Fibroblast of lung (primary cell): ENCODE data around the gene GALNT17.

Experiments used
- CTCF ChIP-seq, 2 donors: IDR thresholded peaks in 1 of 2; conservative IDR thresholded peaks in 1 of 2; 1 replicate in 1 of 2; 2 replicates in 1 of 2; pipeline ENCODE4 v1.5.1; 2011 to 2012; ENCODE audit warnings: low read length in 2 of 2, control low read depth in 1 of 2, inconsistent platforms in 1 of 2, low read depth in 1 of 2, mild to moderate bottlenecking in 1 of 2
- EZH2 ChIP-seq: IDR thresholded peaks from 2 replicates; pipeline ENCODE4 v1.5.1; 2012; ENCODE audit warnings: low read length, control low read depth, mild to moderate bottlenecking; ENCODE audit errors: missing control alignments

- TF ChIP-seq EZH2 (no peak), CTCF (conservative IDR thresholded peaks at IDR 0.05 in 1 of 2, IDR thresholded peaks at IDR 0.05 in 1 of 2; ENCODE audit: low read depth in 1 of 2, low read length in 2 of 2) (no peak)
Measured at GRCh38 chr7:71286924-71287323, 155.0 kb downstream of the GALNT17 start.
